DND-41 (cell line): ENCODE results near the gene ABCB8.

Source experiments
- ATAC-seq: fragments of 200-7000 bp; cut with Tn5 transposase; 3 replicates; pipeline ENCODE4 v1.9.1; 2021; ENCODE audit warnings: low read depth; ENCODE audit not compliant: insufficient read depth
- DNase-seq: peaks from one replicate; pipeline ENCODE4 v3.0.0-alpha.2; 2020
- H2AFZ ChIP-seq: 2 replicates; pipeline ENCODE4 v1.6.0; 2012; ENCODE audit warnings: low read depth, low read length
- H3K27ac ChIP-seq: 2 replicates; pipeline ENCODE4 v1.5.1; 2012; ENCODE audit warnings: low read length, inconsistent platforms
- H3K27me3 ChIP-seq: fragments of 200-600 bp; sonication (generic); 2 replicates; pipeline ENCODE4 v1.6.0; 2012; ENCODE audit warnings: low read length, mild to moderate bottlenecking, inconsistent platforms; ENCODE audit not compliant: insufficient read depth, poor library complexity
- H3K36me3 ChIP-seq: 2 replicates; pipeline ENCODE4 v1.5.1; 2012; ENCODE audit warnings: low read length, inconsistent platforms; ENCODE audit not compliant: insufficient read depth
- H3K4me1 ChIP-seq: 2 replicates; pipeline ENCODE4 v1.5.1; 2012; ENCODE audit warnings: mild to moderate bottlenecking, low read length; ENCODE audit not compliant: insufficient read depth
- H3K4me2 ChIP-seq: 2 replicates; pipeline ENCODE4 v1.6.0; 2012; ENCODE audit warnings: mild to moderate bottlenecking, moderate library complexity, low read length, inconsistent platforms; ENCODE audit not compliant: insufficient read depth
- H3K4me3 ChIP-seq, 2 experiments: fragments of 200-600 bp in 1 of 2; shearing (Covaris generic) in 1 of 2; 2 replicates each; pipeline ENCODE4 v1.5.1; 2012 to 2016; ENCODE audit warnings: inconsistent platforms in 2 of 2, low read length in 2 of 2, mild to moderate bottlenecking in 2 of 2, low read depth in 1 of 2, moderate library complexity in 1 of 2
- H3K79me2 ChIP-seq: 2 replicates; pipeline ENCODE4 v1.6.0; 2012; ENCODE audit warnings: low read length, inconsistent platforms; ENCODE audit not compliant: insufficient read depth
- H3K9ac ChIP-seq: 2 replicates; pipeline ENCODE4 v1.6.0; 2012; ENCODE audit warnings: low read depth, mild to moderate bottlenecking, inconsistent platforms, low read length, moderate library complexity
- H3K9me3 ChIP-seq: 2 replicates; pipeline ENCODE4 v1.5.1; 2012; ENCODE audit warnings: low read length, moderate library complexity, mild to moderate bottlenecking, inconsistent platforms; ENCODE audit not compliant: insufficient read depth, severe bottlenecking
- H4K20me1 ChIP-seq: 2 replicates; pipeline ENCODE4 v1.6.0; 2012; ENCODE audit warnings: low read length; ENCODE audit not compliant: insufficient read depth
- CTCF ChIP-seq: IDR thresholded peaks from 2 replicates; pipeline ENCODE4 v1.5.1; 2012; ENCODE audit warnings: borderline replicate concordance, low read length, moderate library complexity, mild to moderate bottlenecking; ENCODE audit not compliant: poor library complexity, severe bottlenecking; ENCODE audit errors: extremely low read depth
- EZH2 ChIP-seq: IDR thresholded peaks from 3 replicates; pipeline ENCODE4 v1.6.1; 2012; ENCODE audit warnings: borderline replicate concordance, low read depth, mild to moderate bottlenecking, moderate library complexity, low read length, inconsistent platforms; ENCODE audit not compliant: severe bottlenecking

Gene ABCB8

GRCh38 chr7:151057506-151057988, 29.3 kb downstream of the ABCB8 start, which contains the start of gene CDK5:
Gene CDK5, minus strand, starts transcription at chr7:151057897. Its CDS starts 49 bp downstream, at chr7:151057848.
- Histone ChIP-seq H3K27ac (peak within 1 kb of the TSS; percentile 92), H3K4me1 (peaks cover 53% of the 10 kb centered on the region), H3K9ac (peak within 1 kb of the TSS; percentile 68), H3K9me3 (no peaks in the 10 kb centered on the region), H3K4me2 (peak within 1 kb of the TSS; percentile 96), H3K4me3 (peak within 1 kb of the TSS; percentile 84 to 85), H3K79me2 (peaks cover 36% of the 10 kb centered on the region), H3K27me3 (no peaks in the 10 kb centered on the region), H3K36me3 (peaks cover 16% of the 10 kb centered on the region), H2AFZ (peak within 1 kb of the TSS; percentile 92), H4K20me1 (peaks cover 29% of the 10 kb centered on the region)
- TF ChIP-seq EZH2 = no peak
- no peak for TF ChIP-seq CTCF
- peak; percentile 20 for ATAC-seq
- DNase-seq = no peak

- ATAC-seq = peak; percentile 90
- H3K27ac ChIP-seq = peak overlapping the region; percentile 92
- H3K4me3 ChIP-seq = peak overlapping the region; percentile 84 to 85
- H3K4me1 ChIP-seq = peaks cover 55% of the 10 kb centered on the region
- H3K9ac ChIP-seq = peak overlapping the region; percentile 68
- H2AFZ ChIP-seq = peak overlapping the region; percentile 92
- peaks cover 27% of the 10 kb centered on the region for H4K20me1 ChIP-seq
- H3K27me3 ChIP-seq = no peaks in the 10 kb centered on the region
- H3K4me2 ChIP-seq = peak overlapping the region; percentile 96
- peaks cover 37% of the 10 kb centered on the region for H3K79me2 ChIP-seq
- H3K36me3 ChIP-seq = peaks cover 15% of the 10 kb centered on the region
- no peaks in the 10 kb centered on the region for H3K9me3 ChIP-seq
- DNase-seq = peak; percentile 99
- TF ChIP-seq CTCF (no peak), EZH2 (no peak)
These were observed 29.9 kb downstream of the ABCB8 start for GRCh38 chr7:151057989-151058780.

GRCh38 chr7:151058781-151059366, 30.6 kb downstream of the ABCB8 start:
- no peak for TF ChIP-seq EZH2
- no peak for TF ChIP-seq CTCF
- Histone ChIP-seq H3K4me3 (peak overlapping the region; percentile 84 to 85), H4K20me1 (peaks cover 27% of the 10 kb centered on the region), H3K36me3 (peaks cover 20% of the 10 kb centered on the region), H3K4me1 (peaks cover 55% of the 10 kb centered on the region), H3K79me2 (peaks cover 39% of the 10 kb centered on the region), H3K27me3 (no peaks in the 10 kb centered on the region), H3K9ac (peak overlapping the region; percentile 68), H3K4me2 (peak overlapping the region; percentile 96), H3K9me3 (no peaks in the 10 kb centered on the region), H2AFZ (peak overlapping the region; percentile 92), H3K27ac (peak overlapping the region; percentile 92)
- ATAC-seq (no peak), DNase-seq (no peak)
